ENCODE measurements around the gene KCNC4. TPM values are rescaled to one million over a fixed set of nuclear protein-coding genes. Genes with fewer than 3 reads are reported as not detected.

KCNC4 gene

DNA sequence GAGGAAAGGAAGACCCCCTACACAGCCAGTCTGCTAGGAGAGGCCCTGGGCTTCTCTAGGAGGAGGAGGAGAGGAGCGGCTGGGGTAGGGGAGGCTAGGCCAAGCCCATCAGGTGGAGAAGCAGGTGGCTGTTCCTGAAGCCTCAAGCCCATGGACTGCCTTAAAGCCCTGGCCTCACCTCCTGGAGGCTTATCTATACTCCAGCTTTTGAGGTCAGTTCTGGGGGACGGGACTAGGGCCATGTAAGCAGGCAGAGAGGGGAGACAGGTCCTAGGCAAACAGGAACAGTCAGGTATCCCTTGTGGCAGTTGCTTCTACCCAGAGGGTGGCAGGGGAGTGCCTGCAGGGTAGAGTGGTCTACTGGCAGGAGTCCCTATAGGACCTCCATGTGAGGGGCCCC is 40.6 kb downstream of the KCNC4 start:
- H3K9ac ChIP-seq (ENCODE audit: low read depth, low read length), result no peak overlapping the region
- no peak overlapping the region for H3K4me3 ChIP-seq (ENCODE audit: low read length)
- H3K4me1 ChIP-seq (ENCODE audit: control insufficient read depth, insufficient read depth, low read length), result no peaks in the 10 kb centered on the region
- H3K9me3 ChIP-seq (replicated peaks; ENCODE audit: low read length), result no peaks in the 10 kb centered on the region
- H3K27me3 ChIP-seq (ENCODE audit: control insufficient read depth, insufficient read depth, low read length), result peaks cover 40% of the 10 kb centered on the region
- H3K36me3 ChIP-seq (ENCODE audit: insufficient read depth, low read length), result no peaks in the 10 kb centered on the region
- H3K4me2 ChIP-seq (ENCODE audit: low read length), result no peak overlapping the region

GRCh38 chr1:110253213-110253612 is 43.1 kb downstream of the KCNC4 start:
- H3K9me3 ChIP-seq (replicated peaks; ENCODE audit: low read length), result no peaks in the 10 kb centered on the region

DNA sequence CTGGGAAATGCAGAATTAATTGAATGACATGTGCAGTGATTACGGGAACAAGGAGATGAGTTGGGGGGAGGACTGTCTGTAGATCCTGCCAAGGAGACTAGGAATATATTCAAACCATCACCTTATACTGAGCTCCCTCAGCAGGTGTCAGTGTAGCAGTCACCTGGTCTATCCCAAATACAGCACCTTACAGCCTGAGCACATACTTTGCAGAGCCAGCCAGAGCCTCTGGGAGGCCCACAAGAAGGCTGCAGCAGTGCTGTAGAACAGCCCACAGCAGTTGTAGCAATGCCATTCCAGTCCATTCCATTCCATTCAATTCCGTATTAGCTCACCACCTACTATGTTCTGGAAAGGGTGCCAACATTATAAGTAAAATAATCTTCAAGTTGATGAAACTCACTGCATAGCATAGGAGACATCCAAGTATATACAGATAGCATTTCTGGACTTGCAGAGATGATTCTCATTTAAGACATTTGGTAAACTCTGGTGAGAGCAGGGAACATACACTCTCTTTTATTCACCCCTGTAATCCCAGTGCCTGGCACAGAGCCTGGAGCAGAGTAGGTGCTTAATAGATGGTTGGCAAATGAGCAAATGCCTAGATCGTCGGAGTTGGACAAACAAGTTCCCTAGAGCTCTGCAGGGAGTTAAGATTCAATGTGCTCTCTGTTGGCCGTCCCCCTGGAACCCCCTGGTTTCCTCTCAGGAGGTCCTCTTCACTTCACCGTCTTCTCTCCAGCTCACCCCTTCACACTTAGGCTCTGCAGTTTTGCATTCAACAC is 44.7 kb downstream of the KCNC4 start:
- no peak overlapping the region for H3K9ac ChIP-seq (ENCODE audit: low read depth, low read length)
- H3K27me3 ChIP-seq (ENCODE audit: control insufficient read depth, insufficient read depth, low read length), result peaks cover 43% of the 10 kb centered on the region
- no peaks in the 10 kb centered on the region for H3K36me3 ChIP-seq (ENCODE audit: insufficient read depth, low read length)
- H3K4me1 ChIP-seq (ENCODE audit: control insufficient read depth, insufficient read depth, low read length), result no peaks in the 10 kb centered on the region
- H3K4me2 ChIP-seq (ENCODE audit: low read length), result no peak overlapping the region
- no peak overlapping the region for H3K4me3 ChIP-seq (ENCODE audit: low read length)
- H3K9me3 ChIP-seq (replicated peaks; ENCODE audit: low read length), result no peaks in the 10 kb centered on the region

More at GRCh38 chr1:110253213-110253612, 43.1 kb downstream of the KCNC4 start:
- Histone ChIP-seq H3K27me3 (ENCODE audit: control insufficient read depth, insufficient read depth, low read length) (peaks cover 42% of the 10 kb centered on the region), H3K4me2 (ENCODE audit: low read length) (no peak overlapping the region), H3K4me1 (ENCODE audit: control insufficient read depth, insufficient read depth, low read length) (no peaks in the 10 kb centered on the region), H3K4me3 (ENCODE audit: low read length) (no peak overlapping the region), H3K9ac (ENCODE audit: low read depth, low read length) (no peak overlapping the region), H3K36me3 (ENCODE audit: insufficient read depth, low read length) (no peaks in the 10 kb centered on the region)

GRCh38 chr1:110255392-110255787 is 45.3 kb downstream of the KCNC4 start:
- peaks cover 43% of the 10 kb centered on the region for H3K27me3 ChIP-seq (ENCODE audit: control insufficient read depth, insufficient read depth, low read length)
- no peak overlapping the region for H3K4me3 ChIP-seq (ENCODE audit: low read length)
- no peaks in the 10 kb centered on the region for H3K9me3 ChIP-seq (replicated peaks; ENCODE audit: low read length)
- H3K36me3 ChIP-seq (ENCODE audit: insufficient read depth, low read length), result no peaks in the 10 kb centered on the region
- H3K4me1 ChIP-seq (ENCODE audit: control insufficient read depth, insufficient read depth, low read length), result no peaks in the 10 kb centered on the region
- H3K4me2 ChIP-seq (ENCODE audit: low read length), result no peak overlapping the region
- H3K9ac ChIP-seq (ENCODE audit: low read depth, low read length), result no peak overlapping the region

DNA sequence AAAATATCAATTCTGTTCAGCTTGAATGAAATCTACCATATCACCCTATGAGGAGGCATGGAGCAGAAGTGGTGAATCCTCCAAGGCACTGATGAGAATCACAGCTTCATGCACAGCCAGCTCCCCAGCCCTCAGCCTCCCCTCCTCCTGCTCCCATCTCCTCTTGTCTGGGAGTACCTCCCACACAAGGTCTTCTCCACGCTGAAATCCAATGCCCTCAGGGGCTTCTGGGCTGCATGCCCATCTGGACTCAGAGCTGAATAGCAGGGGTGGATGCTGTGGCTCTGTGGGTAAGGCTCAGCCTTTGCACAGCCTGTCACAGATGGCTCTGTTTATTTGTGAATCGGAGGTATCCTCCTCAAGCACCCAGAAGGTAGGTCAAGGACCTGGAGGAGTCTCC is 48.6 kb downstream of the KCNC4 start:
- no peak overlapping the region for H3K4me3 ChIP-seq (ENCODE audit: low read length)
- no peak overlapping the region for H3K4me2 ChIP-seq (ENCODE audit: low read length)
- H3K9me3 ChIP-seq (replicated peaks; ENCODE audit: low read length), result no peaks in the 10 kb centered on the region
- peaks cover 50% of the 10 kb centered on the region for H3K27me3 ChIP-seq (ENCODE audit: control insufficient read depth, insufficient read depth, low read length)
- no peaks in the 10 kb centered on the region for H3K4me1 ChIP-seq (ENCODE audit: control insufficient read depth, insufficient read depth, low read length)
- H3K36me3 ChIP-seq (ENCODE audit: insufficient read depth, low read length), result no peaks in the 10 kb centered on the region
- H3K9ac ChIP-seq (ENCODE audit: low read depth, low read length), result no peak overlapping the region

DNA sequence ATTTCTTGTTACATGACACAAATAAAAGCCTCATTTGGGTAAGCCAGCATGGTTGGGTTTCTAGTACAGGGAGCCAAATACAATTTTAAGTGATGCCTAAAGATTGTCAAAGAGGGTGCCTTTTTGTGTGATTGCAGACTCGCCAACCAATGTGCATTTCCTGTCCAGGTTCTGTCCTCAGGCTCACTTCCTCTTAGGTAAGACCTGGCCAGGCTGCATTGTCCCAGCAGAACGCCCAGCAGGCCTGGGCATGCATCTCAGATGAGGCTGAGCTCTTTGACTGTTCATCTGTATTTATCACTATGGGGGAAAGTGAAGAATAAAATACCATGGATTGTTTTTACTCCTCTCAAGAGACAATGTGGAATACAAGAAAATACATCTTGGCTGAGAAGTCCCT is 49.7 kb downstream of the KCNC4 start:
- peaks cover 45% of the 10 kb centered on the region for H3K27me3 ChIP-seq (ENCODE audit: control insufficient read depth, insufficient read depth, low read length)
- H3K9ac ChIP-seq (ENCODE audit: low read depth, low read length), result no peak overlapping the region
- no peaks in the 10 kb centered on the region for H3K9me3 ChIP-seq (replicated peaks; ENCODE audit: low read length)
- H3K4me1 ChIP-seq (ENCODE audit: control insufficient read depth, insufficient read depth, low read length), result no peaks in the 10 kb centered on the region
- H3K4me3 ChIP-seq (ENCODE audit: low read length), result no peak overlapping the region
- no peak overlapping the region for H3K4me2 ChIP-seq (ENCODE audit: low read length)
- no peaks in the 10 kb centered on the region for H3K36me3 ChIP-seq (ENCODE audit: insufficient read depth, low read length)

Small RNAs within 50 kb of the gene (small RNA-seq; reads per million reads assigned to genes)
- not detected for gene AL137790.1
